ENCODE results near the gene SLC8B1. TPM values are rescaled to one million over a fixed set of nuclear protein-coding genes. Genes with fewer than 3 reads are reported as not detected.

The SLC8B1 gene
- total RNA-seq, 1 experiment from 2014 or later: 23.8 TPM

DNA sequence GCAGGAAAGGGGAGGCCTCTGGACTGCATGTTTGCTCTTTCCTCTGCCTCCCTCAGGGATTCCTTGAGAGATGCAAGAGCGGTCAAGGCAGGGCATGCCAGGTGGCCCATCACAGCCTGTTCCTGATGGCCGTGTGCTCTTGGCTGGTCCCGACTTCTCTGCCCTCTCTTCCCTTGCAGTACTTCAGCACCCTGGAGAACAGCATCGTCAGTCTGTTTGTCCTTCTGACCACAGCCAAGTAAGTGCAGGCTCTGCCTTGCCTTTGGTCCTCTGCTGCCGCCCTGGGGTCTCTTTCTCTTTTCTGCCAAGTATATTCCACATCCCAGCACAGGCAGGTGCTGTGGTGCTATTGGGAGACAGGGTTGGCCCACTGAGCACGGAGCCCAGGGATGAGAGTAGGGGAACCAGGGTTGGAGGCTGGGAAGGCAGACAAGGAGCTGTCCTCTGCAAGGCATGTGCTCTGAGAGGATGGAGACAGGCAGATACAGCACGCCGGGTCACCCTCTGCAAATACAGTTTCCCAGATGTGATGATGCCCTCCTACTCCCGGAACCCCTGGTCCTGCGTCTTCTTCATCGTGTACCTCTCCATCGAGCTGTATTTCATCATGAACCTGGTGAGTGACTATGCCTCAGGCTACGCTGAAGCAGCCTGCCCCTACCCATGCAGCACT, 61.7 kb downstream of the SLC8B1 start:
- no peak for DNase-seq
- Mint-ChIP-seq H3K27ac (ENCODE audit: unreplicated experiment) (no peak overlapping the region), H3K9me3 (ENCODE audit: low read depth, unreplicated experiment) (no peaks in the 10 kb centered on the region), H3K27me3 (ENCODE audit: unreplicated experiment) (no peaks in the 10 kb centered on the region), H3K4me1 (ENCODE audit: low read depth, unreplicated experiment) (no peaks in the 10 kb centered on the region), H3K36me3 (ENCODE audit: insufficient read depth, unreplicated experiment) (peaks cover 21% of the 10 kb centered on the region), H3K4me3 (ENCODE audit: low read depth, unreplicated experiment) (no peak overlapping the region)
- intact Hi-C loops (cut with micrococcal nuclease; ENCODE audit: unreplicated experiment): no loop called here
- BruUV-seq (replicated peaks): no TSS peak
- CTCF ChIA-PET: no interaction called here
- TF ChIP-seq, protein P1, sequence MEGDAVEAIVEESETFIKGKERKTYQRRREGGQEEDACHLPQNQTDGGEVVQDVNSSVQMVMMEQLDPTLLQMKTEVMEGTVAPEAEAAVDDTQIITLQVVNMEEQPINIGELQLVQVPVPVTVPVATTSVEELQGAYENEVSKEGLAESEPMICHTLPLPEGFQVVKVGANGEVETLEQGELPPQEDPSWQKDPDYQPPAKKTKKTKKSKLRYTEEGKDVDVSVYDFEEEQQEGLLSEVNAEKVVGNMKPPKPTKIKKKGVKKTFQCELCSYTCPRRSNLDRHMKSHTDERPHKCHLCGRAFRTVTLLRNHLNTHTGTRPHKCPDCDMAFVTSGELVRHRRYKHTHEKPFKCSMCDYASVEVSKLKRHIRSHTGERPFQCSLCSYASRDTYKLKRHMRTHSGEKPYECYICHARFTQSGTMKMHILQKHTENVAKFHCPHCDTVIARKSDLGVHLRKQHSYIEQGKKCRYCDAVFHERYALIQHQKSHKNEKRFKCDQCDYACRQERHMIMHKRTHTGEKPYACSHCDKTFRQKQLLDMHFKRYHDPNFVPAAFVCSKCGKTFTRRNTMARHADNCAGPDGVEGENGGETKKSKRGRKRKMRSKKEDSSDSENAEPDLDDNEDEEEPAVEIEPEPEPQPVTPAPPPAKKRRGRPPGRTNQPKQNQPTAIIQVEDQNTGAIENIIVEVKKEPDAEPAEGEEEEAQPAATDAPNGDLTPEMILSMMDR (IDR thresholded peaks at IDR 0.05; ENCODE audit: unreplicated experiment): no peak

DNA sequence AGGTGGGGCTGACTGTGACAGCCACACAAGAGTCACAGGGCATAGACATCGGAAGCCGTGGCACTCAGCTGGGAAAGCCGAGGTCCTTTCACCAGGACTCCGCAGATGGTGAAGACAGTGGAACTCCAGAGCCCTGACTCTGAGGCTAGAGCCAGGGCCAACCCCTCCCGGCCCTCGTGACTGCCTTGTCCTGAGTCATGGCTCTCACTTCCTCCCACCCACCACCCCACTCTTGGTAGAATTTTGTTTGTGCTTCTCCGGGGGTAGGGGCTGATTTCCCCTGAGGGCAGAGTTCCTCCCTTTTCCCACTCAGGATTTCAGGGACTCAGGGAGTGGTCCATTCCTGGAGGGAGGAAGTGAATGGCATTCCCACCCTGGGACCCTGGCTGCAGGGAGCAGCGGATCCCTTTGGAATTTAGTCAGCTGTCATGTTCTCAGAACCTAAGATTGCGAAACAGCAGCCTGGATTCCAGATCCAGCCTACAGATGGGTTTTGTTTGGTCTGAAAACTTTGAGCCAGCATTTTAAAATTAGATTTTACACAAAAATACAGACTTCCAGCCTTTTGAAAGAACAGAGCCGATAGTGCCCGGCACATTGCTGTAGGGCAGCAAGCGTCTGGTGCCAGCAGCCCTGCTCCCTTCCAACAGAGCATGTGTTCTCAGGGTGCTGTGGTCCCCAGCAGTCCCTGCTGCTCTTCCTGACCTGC, 62.9 kb downstream of the SLC8B1 start:
- Mint-ChIP-seq H3K9me3 (ENCODE audit: low read depth, unreplicated experiment) (no peaks in the 10 kb centered on the region), H3K4me1 (ENCODE audit: low read depth, unreplicated experiment) (no peaks in the 10 kb centered on the region), H3K27me3 (ENCODE audit: unreplicated experiment) (no peaks in the 10 kb centered on the region), H3K36me3 (ENCODE audit: insufficient read depth, unreplicated experiment) (peaks cover 25% of the 10 kb centered on the region), H3K4me3 (ENCODE audit: low read depth, unreplicated experiment) (no peak overlapping the region), H3K27ac (ENCODE audit: unreplicated experiment) (no peak overlapping the region)
- intact Hi-C loops (cut with micrococcal nuclease; ENCODE audit: unreplicated experiment): no loop called here
- CTCF ChIA-PET: no interaction called here
- TF ChIP-seq, protein P1 (IDR thresholded peaks at IDR 0.05; ENCODE audit: unreplicated experiment): no peak
- no TSS peak for BruUV-seq (replicated peaks)
- DNase-seq: no peak

DNA sequence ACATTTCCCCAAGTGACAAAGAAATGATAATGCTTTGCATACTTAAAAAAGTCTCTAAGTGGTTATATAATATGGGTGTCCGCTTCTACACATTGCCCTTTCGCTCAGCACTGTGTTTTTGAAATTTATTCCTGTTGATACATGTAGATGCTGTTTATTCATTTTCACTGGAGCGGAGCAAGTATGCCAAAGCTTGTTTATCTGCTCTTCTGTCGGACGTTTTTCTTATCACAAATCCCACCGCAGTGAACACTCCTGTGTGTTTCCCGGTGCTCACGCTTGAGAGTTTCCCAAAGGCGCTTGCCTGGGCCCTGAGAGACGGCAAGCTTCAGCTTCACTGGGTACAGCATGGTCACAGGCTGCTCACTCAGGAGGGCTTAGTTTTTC, 63.5 kb downstream of the SLC8B1 start:
- no peaks in the 10 kb centered on the region for H3K27me3 Mint-ChIP-seq (ENCODE audit: unreplicated experiment)
- BruUV-seq (replicated peaks): no TSS peak
- H3K36me3 Mint-ChIP-seq (ENCODE audit: insufficient read depth, unreplicated experiment): peaks cover 25% of the 10 kb centered on the region
- CTCF ChIA-PET: no interaction called here
- intact Hi-C loops (cut with micrococcal nuclease; ENCODE audit: unreplicated experiment): no loop called here
- DNase-seq: no peak
- H3K4me1 Mint-ChIP-seq (ENCODE audit: low read depth, unreplicated experiment): no peaks in the 10 kb centered on the region
- H3K27ac Mint-ChIP-seq (ENCODE audit: unreplicated experiment): no peak overlapping the region
- TF ChIP-seq, protein P1 (IDR thresholded peaks at IDR 0.05; ENCODE audit: unreplicated experiment): no peak
- H3K4me3 Mint-ChIP-seq (ENCODE audit: low read depth, unreplicated experiment): no peak overlapping the region
- no peaks in the 10 kb centered on the region for H3K9me3 Mint-ChIP-seq (ENCODE audit: low read depth, unreplicated experiment)

DNA sequence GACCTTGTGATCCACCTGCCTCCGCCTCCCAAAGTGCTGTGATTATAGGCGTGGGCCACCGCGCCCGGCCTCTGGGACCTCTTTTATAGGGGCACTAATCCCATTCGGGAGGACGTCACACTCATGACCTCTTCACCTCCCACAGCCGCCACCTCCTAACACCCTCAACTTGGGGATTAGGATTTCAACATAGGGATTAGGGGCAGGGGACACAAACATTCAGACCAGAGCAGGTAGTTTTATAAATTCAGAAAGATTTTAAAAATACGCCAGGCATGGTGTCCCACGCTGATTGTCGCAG, 64.2 kb downstream of the SLC8B1 start:
- CTCF ChIA-PET: no interaction called here
- no peak for DNase-seq
- Mint-ChIP-seq H3K27ac (ENCODE audit: unreplicated experiment) (no peak overlapping the region), H3K9me3 (ENCODE audit: low read depth, unreplicated experiment) (no peaks in the 10 kb centered on the region), H3K4me1 (ENCODE audit: low read depth, unreplicated experiment) (no peaks in the 10 kb centered on the region), H3K4me3 (ENCODE audit: low read depth, unreplicated experiment) (no peak overlapping the region), H3K36me3 (ENCODE audit: insufficient read depth, unreplicated experiment) (peaks cover 25% of the 10 kb centered on the region), H3K27me3 (ENCODE audit: unreplicated experiment) (no peaks in the 10 kb centered on the region)
- TF ChIP-seq, protein P1 (IDR thresholded peaks at IDR 0.05; ENCODE audit: unreplicated experiment): no peak
- intact Hi-C loops (cut with micrococcal nuclease; ENCODE audit: unreplicated experiment): no loop called here
- no TSS peak for BruUV-seq (replicated peaks)
